Vagina (tissue), 2 donors: ENCODE measurements around the gene GALC. TPM values are rescaled to one million over a fixed set of nuclear protein-coding genes. Genes with fewer than 3 reads are reported as not detected.

Source experiments
- DNase-seq, 2 donors: peaks; one replicate each; pipeline ENCODE4 v3.0.0-alpha.2; 2017; ENCODE audit errors: extremely low spot score in 2 of 2
- H3K27ac ChIP-seq: fragments of 200-600 bp; sonication (generic); one replicate; pipeline ENCODE4 v1.5.1; 2019
- H3K27me3 ChIP-seq: fragments of 200-600 bp; sonication (generic); one replicate; pipeline ENCODE4 v1.5.1; 2019
- H3K36me3 ChIP-seq, 2 donors: fragments of 200-600 bp; sonication (generic); one replicate each; pipeline ENCODE4 v1.5.1; 2017 to 2019
- H3K4me1 ChIP-seq: fragments of 200-600 bp; sonication (generic); one replicate; pipeline ENCODE4 v1.5.1; 2019
- H3K4me3 ChIP-seq, 2 donors: fragments of 200-600 bp; sonication (generic); 1 replicate in 1 of 2; 2 replicates in 1 of 2; pipeline ENCODE4 v1.5.1; 2016 to 2019
- H3K9me3 ChIP-seq: fragments of 200-600 bp; sonication (generic); one replicate; pipeline ENCODE4 v1.5.1; 2019
- POLR2A ChIP-seq, 2 donors: fragments of 450-650 bp; IDR thresholded peaks; one replicate each; pipeline ENCODE4 v1.6.1; 2017; ENCODE audit warnings: antibody characterized with exemption in 2 of 2, mild to moderate bottlenecking in 2 of 2, moderate library complexity in 2 of 2
- POLR2AphosphoS5 ChIP-seq, 2 donors: sonication (generic); formaldehyde crosslinking; IDR thresholded peaks; one replicate each; pipeline ENCODE4 v1.9.0; 2017; ENCODE audit warnings: antibody characterized with exemption in 2 of 2, mild to moderate bottlenecking in 2 of 2, low read depth in 1 of 2; ENCODE audit not compliant: insufficient read depth in 1 of 2
- intact Hi-C: fragments of 100-400 bp; cut with DNase I; formaldehyde crosslinking; loops from one replicate; pipeline ENCODE4 v1.15.1; 2023
- total RNA-seq: library from RNA; depleted of rRNA; stranded (reverse); fragments of >200 nt; gene quantifications from one replicate; pipeline ENCODE4 v1.2.3, GENCODE V29; 2016
- TF ChIP-seq, protein P1 (sequence below), 3 experiments: fragments of 450-650 bp in 2 of 3; fragments of 200-600 bp in 1 of 3; sonication (generic) in 1 of 3; IDR thresholded peaks; one replicate each; pipeline ENCODE4 v1.5.1; 2017 to 2019; ENCODE audit warnings: antibody characterized with exemption in 3 of 3, mild to moderate bottlenecking in 2 of 3, moderate library complexity in 2 of 3

The GALC gene
- 18.7 TPM for total RNA-seq

DNA sequence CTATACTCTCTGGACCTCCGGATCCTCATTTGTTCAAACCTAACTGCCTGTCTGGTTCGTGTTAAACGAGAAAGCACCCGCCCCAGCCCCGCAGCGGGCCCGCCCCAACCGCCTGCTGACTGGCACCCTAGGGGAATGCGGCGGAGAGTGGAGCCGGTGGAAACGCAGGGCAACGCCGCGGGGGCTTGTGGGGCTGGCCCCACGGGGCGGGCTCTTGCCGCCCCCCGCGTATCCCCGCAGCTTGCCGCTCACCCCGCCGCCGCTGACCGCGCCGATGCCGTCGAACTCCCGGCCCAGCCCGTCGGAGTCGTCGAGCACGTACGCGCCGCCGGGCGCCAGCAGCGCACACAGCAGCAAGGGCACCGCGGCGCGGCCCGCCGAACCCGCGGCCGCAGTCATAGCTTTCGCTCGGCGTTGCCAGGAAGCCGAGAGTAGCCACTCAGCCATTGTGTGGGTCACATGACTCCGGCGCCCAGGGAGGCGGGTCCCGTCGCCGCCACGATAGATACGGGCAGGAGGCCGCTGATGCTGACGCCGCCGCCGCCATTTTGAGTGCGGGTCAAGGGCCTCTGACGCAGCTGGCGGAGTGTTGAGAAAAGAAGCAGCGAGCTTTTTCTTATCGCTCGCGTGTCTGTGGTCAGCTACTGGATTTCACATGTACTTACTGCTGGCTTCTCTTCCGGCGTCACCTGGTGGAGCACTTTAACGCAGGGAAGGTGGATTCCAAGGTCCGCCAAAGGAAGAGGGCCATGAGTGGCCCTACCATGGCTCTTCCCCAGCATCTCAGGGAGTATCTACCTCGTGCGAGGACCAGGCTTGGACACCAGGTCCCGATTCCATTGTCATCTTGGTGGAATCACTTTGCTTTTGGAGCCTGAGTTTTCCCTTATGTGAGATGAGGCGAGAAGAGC is at the start of gene GALC:
TSS of gene GALC (minus strand) at position 465 of the 911 bp plus-strand sequence. CDS start at position 447, 18 bp downstream.
- H3K4me3 ChIP-seq = peak within 1 kb of the TSS; percentile 59 to 87
- H3K4me1 ChIP-seq = peaks cover 32% of the 10 kb centered on the region
- no peaks in the 10 kb centered on the region for H3K9me3 ChIP-seq
- TF ChIP-seq POLR2A (IDR thresholded peaks at IDR 0.05) (no peak), POLR2AphosphoS5 (IDR thresholded peaks at IDR 0.05; ENCODE audit: insufficient read depth in 1 of 2, low read depth in 1 of 2) (peak; percentile 70 to 80)
- no peaks in the 10 kb centered on the region for H3K36me3 ChIP-seq
- DNase-seq = peak in 1 of 2 donors; percentile 91
- no peaks in the 10 kb centered on the region for H3K27me3 ChIP-seq
- peak within 1 kb of the TSS; percentile 93 for H3K27ac ChIP-seq
- intact Hi-C loops = no loop called here

DNA sequence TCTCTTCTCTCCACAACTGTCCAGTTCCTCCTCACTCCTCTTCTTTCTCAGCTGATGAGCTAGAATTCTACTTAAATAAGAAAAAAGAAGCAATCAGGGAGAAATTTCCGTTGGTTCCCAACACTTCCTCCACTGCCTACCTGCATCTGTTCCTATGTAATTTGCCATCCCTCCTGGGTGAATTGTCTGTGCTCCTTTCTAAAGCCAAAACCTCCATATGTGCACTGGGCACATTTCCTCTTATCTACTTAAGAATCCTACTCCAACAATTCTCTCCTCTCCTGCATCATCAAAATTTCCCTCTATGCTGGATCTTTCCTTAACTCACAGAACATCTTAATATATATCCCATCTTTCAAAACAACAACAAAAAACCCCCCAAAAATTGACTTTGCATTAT is 47.2 kb upstream of the GALC start:
- H3K36me3 ChIP-seq = no peaks in the 10 kb centered on the region
- no peak for TF ChIP-seq POLR2AphosphoS5 (IDR thresholded peaks at IDR 0.05; ENCODE audit: insufficient read depth in 1 of 2, low read depth in 1 of 2)
- intact Hi-C loops = no loop called here

DNA sequence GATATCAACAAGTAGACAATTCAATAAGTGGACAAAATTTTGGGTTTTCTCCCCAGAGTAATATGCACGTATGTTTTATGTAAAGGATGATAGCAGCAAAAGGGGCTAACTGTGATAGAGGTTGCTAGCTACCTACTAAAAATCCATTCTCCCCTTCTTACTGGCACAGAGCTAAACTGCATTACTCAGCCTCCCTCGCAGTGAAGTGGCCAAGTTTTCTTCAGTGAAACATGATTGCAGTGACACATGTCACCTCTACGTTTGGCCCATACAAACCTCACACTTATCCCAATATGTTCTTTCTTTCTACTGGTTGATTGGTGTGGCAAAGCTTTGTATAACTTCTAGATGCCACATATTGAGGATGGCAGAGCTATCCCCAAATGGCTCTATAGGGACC is 46.2 kb upstream of the GALC start:
- intact Hi-C loops = no loop called here
- no peak overlapping the region for H3K4me3 ChIP-seq
- TF ChIP-seq POLR2A (IDR thresholded peaks at IDR 0.05) (no peak), POLR2AphosphoS5 (IDR thresholded peaks at IDR 0.05; ENCODE audit: insufficient read depth in 1 of 2, low read depth in 1 of 2) (no peak)
- TF ChIP-seq, protein P1, sequence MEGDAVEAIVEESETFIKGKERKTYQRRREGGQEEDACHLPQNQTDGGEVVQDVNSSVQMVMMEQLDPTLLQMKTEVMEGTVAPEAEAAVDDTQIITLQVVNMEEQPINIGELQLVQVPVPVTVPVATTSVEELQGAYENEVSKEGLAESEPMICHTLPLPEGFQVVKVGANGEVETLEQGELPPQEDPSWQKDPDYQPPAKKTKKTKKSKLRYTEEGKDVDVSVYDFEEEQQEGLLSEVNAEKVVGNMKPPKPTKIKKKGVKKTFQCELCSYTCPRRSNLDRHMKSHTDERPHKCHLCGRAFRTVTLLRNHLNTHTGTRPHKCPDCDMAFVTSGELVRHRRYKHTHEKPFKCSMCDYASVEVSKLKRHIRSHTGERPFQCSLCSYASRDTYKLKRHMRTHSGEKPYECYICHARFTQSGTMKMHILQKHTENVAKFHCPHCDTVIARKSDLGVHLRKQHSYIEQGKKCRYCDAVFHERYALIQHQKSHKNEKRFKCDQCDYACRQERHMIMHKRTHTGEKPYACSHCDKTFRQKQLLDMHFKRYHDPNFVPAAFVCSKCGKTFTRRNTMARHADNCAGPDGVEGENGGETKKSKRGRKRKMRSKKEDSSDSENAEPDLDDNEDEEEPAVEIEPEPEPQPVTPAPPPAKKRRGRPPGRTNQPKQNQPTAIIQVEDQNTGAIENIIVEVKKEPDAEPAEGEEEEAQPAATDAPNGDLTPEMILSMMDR (IDR thresholded peaks at IDR 0.05) = no peak

More for the DNA sequence above, 47.2 kb upstream of the GALC start:
- H3K9me3 ChIP-seq = no peaks in the 10 kb centered on the region
- no peaks in the 10 kb centered on the region for H3K27me3 ChIP-seq
- H3K4me3 ChIP-seq = no peak overlapping the region
- H3K4me1 ChIP-seq = no peaks in the 10 kb centered on the region
- no peak for DNase-seq
- H3K27ac ChIP-seq = no peak overlapping the region

DNA sequence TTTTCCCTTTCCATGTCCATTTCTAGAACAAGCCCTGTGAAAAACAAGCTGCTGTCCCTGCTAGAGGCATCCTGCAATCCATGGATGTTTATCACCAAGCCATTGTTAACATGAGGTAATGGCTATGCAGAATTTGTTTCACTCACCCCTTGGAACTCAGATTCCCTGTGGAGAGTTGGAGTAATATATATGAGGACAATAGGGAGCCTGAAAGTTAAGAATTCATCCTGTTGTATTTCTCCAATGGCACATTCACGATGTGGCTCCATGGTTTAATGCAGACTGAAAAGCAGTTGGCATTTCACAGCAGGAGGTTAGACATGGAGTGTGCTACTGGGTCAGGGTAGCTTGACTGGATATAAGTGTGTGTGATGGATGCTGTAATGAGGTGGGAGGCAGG is 44.3 kb upstream of the GALC start:
- no peak overlapping the region for H3K4me3 ChIP-seq
- no peaks in the 10 kb centered on the region for H3K9me3 ChIP-seq
- no peak overlapping the region for H3K27ac ChIP-seq
- no peak for DNase-seq
- TF ChIP-seq POLR2A (IDR thresholded peaks at IDR 0.05) = no peak
- no peak for TF ChIP-seq POLR2AphosphoS5 (IDR thresholded peaks at IDR 0.05; ENCODE audit: insufficient read depth in 1 of 2, low read depth in 1 of 2)
- TF ChIP-seq, protein P1 (IDR thresholded peaks at IDR 0.05) = no peak
- no peaks in the 10 kb centered on the region for H3K4me1 ChIP-seq
- no peaks in the 10 kb centered on the region for H3K36me3 ChIP-seq
- H3K27me3 ChIP-seq = no peaks in the 10 kb centered on the region
- intact Hi-C loops = no loop called here

More for the DNA sequence above, 46.2 kb upstream of the GALC start:
- Histone ChIP-seq H3K36me3 (no peaks in the 10 kb centered on the region), H3K9me3 (no peaks in the 10 kb centered on the region), H3K27me3 (no peaks in the 10 kb centered on the region), H3K27ac (no peak overlapping the region), H3K4me1 (no peaks in the 10 kb centered on the region)
- DNase-seq = no peak

DNA sequence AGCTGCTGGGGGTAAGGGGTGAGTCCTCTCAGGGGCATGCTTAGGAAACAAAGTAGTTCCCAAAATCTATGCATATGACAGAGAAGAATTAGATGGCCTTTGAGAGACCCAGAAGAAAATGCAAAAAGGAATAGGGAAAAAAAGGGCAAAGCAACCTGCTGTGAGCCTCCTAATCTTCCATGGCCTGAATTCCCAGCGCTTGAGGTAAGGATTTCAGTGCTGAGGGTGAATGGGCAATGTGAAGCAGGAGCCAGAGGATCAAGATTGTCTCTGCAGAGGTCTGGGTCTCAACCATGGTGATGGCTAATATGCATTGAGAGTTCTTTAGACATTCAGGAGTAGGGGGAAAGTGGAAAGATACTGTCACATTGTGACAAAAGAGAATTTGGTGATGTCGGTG is 43.4 kb upstream of the GALC start:
- TF ChIP-seq POLR2A (IDR thresholded peaks at IDR 0.05) (no peak), POLR2AphosphoS5 (IDR thresholded peaks at IDR 0.05; ENCODE audit: insufficient read depth in 1 of 2, low read depth in 1 of 2) (no peak)
- TF ChIP-seq, protein P1 (IDR thresholded peaks at IDR 0.05) = no peak
- no peaks in the 10 kb centered on the region for H3K36me3 ChIP-seq
- H3K4me1 ChIP-seq = no peaks in the 10 kb centered on the region
- intact Hi-C loops = no loop called here
- H3K9me3 ChIP-seq = no peaks in the 10 kb centered on the region
- DNase-seq = no peak
- H3K27me3 ChIP-seq = no peaks in the 10 kb centered on the region
- no peak overlapping the region for H3K27ac ChIP-seq
- no peak overlapping the region for H3K4me3 ChIP-seq

DNA sequence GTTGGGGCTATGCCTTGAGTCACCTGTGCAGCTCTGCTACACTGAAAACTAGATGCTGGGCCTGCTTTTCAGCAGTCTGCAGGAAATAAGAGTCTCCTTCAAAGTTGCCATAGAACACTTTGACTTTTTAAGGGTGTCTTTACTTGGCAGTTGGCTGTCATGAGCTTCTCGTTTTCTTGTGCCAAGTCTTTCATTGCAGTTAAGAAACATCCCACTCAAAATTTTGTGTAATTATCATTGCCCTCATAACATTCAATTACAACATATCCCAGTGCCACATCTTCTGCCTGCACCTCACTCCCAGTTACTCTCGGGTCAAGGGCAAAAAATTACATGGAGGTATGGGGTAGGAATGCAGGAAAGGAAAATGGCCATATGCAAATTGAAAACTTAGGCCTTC is 41.1 kb upstream of the GALC start:
- intact Hi-C loops = no loop called here
- Histone ChIP-seq H3K4me1 (no peaks in the 10 kb centered on the region), H3K27me3 (no peaks in the 10 kb centered on the region), H3K27ac (no peak overlapping the region), H3K4me3 (no peak overlapping the region), H3K9me3 (no peaks in the 10 kb centered on the region), H3K36me3 (no peaks in the 10 kb centered on the region)
- DNase-seq = no peak
- TF ChIP-seq, protein P1 (IDR thresholded peaks at IDR 0.05) = no peak
- TF ChIP-seq POLR2AphosphoS5 (IDR thresholded peaks at IDR 0.05; ENCODE audit: insufficient read depth in 1 of 2, low read depth in 1 of 2) = no peak
- no peak for TF ChIP-seq POLR2A (IDR thresholded peaks at IDR 0.05)
